Gastrocnemius medialis (tissue), 4 donors: ENCODE measurements around the gene MEGF10.

Experiments used
- POLR2A ChIP-seq, 2 donors: fragments of 450-650 bp; IDR thresholded peaks; one replicate each; pipeline ENCODE4 v1.6.1; 2017; ENCODE audit warnings: antibody characterized with exemption in 2 of 2, mild to moderate bottlenecking in 2 of 2, moderate library complexity in 2 of 2
- TF ChIP-seq, protein P1 (sequence below), 5 experiments: fragments of 450-650 bp in 3 of 5; fragments of 200-600 bp in 2 of 5; sonication (generic) in 2 of 5; IDR thresholded peaks in 4 of 5; conservative IDR thresholded peaks in 1 of 5; 1 replicate in 4 of 5; 2 replicates in 1 of 5; pipeline ENCODE4 v1.5.1; 2016 to 2019; ENCODE audit warnings: antibody characterized with exemption in 5 of 5, mild to moderate bottlenecking in 3 of 5, moderate library complexity in 3 of 5

DNA sequence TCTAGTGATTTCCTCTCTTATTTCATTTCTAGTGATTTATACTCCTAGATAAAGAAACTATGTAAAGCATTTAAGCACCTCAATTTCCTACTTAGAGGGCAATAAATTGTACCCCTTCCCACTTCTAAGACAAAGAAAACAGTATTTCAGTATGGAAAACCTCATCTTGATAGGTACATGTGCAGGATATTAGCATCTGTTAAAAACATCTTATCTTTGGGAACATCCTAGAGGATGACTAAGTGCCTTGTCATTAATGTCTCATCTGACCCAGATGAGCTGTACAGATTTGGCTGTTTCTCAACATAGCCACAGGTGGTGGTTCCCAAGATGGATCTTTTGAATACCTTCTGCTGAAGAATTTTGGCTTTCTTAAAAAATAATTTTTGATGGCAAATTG is 5.7 kb downstream of the MEGF10 start:
- TF ChIP-seq, protein P1, sequence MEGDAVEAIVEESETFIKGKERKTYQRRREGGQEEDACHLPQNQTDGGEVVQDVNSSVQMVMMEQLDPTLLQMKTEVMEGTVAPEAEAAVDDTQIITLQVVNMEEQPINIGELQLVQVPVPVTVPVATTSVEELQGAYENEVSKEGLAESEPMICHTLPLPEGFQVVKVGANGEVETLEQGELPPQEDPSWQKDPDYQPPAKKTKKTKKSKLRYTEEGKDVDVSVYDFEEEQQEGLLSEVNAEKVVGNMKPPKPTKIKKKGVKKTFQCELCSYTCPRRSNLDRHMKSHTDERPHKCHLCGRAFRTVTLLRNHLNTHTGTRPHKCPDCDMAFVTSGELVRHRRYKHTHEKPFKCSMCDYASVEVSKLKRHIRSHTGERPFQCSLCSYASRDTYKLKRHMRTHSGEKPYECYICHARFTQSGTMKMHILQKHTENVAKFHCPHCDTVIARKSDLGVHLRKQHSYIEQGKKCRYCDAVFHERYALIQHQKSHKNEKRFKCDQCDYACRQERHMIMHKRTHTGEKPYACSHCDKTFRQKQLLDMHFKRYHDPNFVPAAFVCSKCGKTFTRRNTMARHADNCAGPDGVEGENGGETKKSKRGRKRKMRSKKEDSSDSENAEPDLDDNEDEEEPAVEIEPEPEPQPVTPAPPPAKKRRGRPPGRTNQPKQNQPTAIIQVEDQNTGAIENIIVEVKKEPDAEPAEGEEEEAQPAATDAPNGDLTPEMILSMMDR (IDR thresholded peaks at IDR 0.05 in 4 of 5, conservative IDR thresholded peaks at IDR 0.05 in 1 of 5), result no peak
- no peak for TF ChIP-seq POLR2A (IDR thresholded peaks at IDR 0.05)
